Right lung (tissue), 5 donors: ENCODE data around the gene PFKFB1. TPM values are rescaled to one million over a fixed set of nuclear protein-coding genes. Genes with fewer than 3 reads are reported as not detected.

Source experiments
- DNase-seq, 2 donors: peaks; one replicate each; pipeline ENCODE4 v3.0.0-alpha.2; 2013
- polyA plus RNA-seq, 5 donors: library from polyadenylated mRNA; unstranded; fragments of 120-200 nt; gene quantifications; one replicate each; pipeline versions ENCODE4 v1.2.1 to v1.2.3, GENCODE V29; 2013; ENCODE audit warnings: inconsistent platforms in 1 of 5, low replicate concordance in 1 of 5; ENCODE audit not compliant: insufficient read length in 5 of 5, insufficient read depth in 1 of 5

PFKFB1 gene
- polyA plus RNA-seq, 5 donors: 0.32 to 0.58 (median 0.53) TPM

- no peak for DNase-seq
Observed at GRCh38 chrX:54922547-54922946, 71.4 kb downstream of the PFKFB1 start.

DNA sequence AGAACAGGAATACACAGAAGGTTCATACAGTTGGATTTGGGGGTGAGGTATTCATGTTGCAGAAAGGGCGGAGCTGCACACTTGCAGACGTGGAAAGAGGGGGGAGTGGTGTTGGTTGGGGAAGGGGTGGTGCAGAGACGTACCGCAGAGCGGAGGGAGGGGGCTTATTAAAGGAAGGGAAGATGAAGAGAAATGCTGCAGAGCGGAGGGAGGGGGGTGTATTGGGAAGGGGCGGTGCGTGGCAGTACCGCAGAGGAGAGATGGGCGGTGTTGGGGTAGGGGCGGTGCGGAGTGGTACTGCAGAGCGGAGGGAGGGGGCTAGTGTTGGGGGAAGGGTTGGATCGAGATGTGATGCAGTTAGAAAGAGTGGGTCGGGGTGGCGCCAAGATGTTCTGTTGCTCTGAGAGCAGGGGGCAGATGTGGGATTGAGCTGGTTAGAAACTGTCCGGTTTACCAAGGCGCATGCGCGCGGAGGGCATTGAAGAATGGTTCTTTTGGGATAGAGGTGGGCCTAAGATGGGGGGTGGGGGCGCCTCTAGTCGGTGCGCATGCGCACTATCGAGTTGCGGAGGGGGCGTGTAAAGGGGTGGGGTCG is 72.5 kb downstream of the PFKFB1 start:
- peak; percentile 62 to 71 for DNase-seq

- peak; percentile 19 to 33 for DNase-seq
Observed at GRCh38 chrX:54920610-54921426, 73.2 kb downstream of the PFKFB1 start, which contains the start of gene TRO. TSS of gene TRO (plus strand) at chrX:54920824. CDS start at chrX:54922247, 1,423 bp downstream.

DNA sequence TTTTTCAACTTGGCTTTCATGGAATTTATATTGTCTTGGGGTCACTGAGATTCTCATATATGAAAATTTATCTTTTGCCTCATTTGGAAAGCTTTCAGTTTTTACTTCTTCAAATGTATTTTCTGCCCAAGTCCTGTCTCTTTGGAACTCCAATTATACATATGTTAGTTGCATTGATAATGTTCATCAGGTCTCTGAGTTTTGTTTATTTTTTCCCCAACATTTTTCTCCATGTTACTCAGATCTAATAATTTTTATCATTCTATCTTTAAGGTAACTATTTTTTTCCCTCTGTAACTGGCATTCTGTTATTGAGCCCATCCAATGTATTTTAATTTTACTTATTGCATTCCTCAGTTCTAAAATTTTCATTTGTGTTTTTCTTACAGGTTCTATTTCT is 84.0 kb downstream of the PFKFB1 start:
- DNase-seq: no peak

- no peak for DNase-seq
Observed at GRCh38 chrX:54894159-54894558, 99.8 kb downstream of the PFKFB1 start.

- peak; percentile 2 to 8 for DNase-seq
Observed at GRCh38 chrX:54891573-54891972, 102.4 kb downstream of the PFKFB1 start.

- DNase-seq: no peak
Observed at GRCh38 chrX:54885740-54886139, 108.2 kb downstream of the PFKFB1 start.

Other genes starting within 250 kb of the PFKFB1 start
- under 1 TPM in 4 of 5 donors, not detected in 1; 0.04 to 0.18 (median 0.09) TPM for gene ITIH6, start 195.9 kb downstream of the PFKFB1 start, polyA plus RNA-seq
- 100 to 1,000 TPM; 560 to 616 (median 589) TPM for gene MAGED2, start 186.4 kb downstream of the PFKFB1 start, polyA plus RNA-seq
- 100 to 1,000 TPM in 1 of 5 donors, 10 to 100 TPM in 4; 92.2 to 138 (median 96.3) TPM for gene TRO, start 73.4 kb downstream of the PFKFB1 start, polyA plus RNA-seq
- gene APEX2, start 6.2 kb upstream of the PFKFB1 start, polyA plus RNA-seq: 10 to 100 TPM; 12.0 to 18.9 (median 13.6) TPM
- gene ALAS2, start 36.8 kb upstream of the PFKFB1 start, polyA plus RNA-seq: 10 to 100 TPM; 22.1 to 52.6 (median 29.1) TPM
- gene PAGE2B, start 80.8 kb upstream of the PFKFB1 start, polyA plus RNA-seq: not detected
- under 1 TPM in 1 of 5 donors, not detected in 4; 0.44 TPM for gene PAGE2, start 94.8 kb upstream of the PFKFB1 start, polyA plus RNA-seq
- not detected for gene PAGE5, start 226.2 kb upstream of the PFKFB1 start, polyA plus RNA-seq